ENCODE measurements around the gene WASF3.

Gene WASF3

GRCh38 chr13:26646603-26647002 is 89.1 kb downstream of the WASF3 start:
- TF ChIP-seq EGR1 (IDR thresholded peaks at IDR 0.05) (no peak), REST (IDR thresholded peaks at IDR 0.05; ENCODE audit: low read depth) (no peak), MAX (IDR thresholded peaks at IDR 0.05) (no peak), USF1 (IDR thresholded peaks at IDR 0.05) (no peak), TEAD4 (IDR thresholded peaks at IDR 0.05) (no peak), TAF1 (IDR thresholded peaks at IDR 0.05; ENCODE audit: low read depth) (no peak), EP300 (IDR thresholded peaks at IDR 0.05; ENCODE audit: borderline replicate concordance) (no peak), TCF12 (IDR thresholded peaks at IDR 0.05; ENCODE audit: low read depth) (no peak), CEBPB (IDR thresholded peaks at IDR 0.05) (no peak)

GRCh38 chr13:26651234-26651633 is 93.8 kb downstream of the WASF3 start:
- TF ChIP-seq TAF1 (IDR thresholded peaks at IDR 0.05; ENCODE audit: low read depth) = no peak
- TF ChIP-seq MAX (IDR thresholded peaks at IDR 0.05) = no peak
- no peak for TF ChIP-seq ZBTB7A (IDR thresholded peaks at IDR 0.05; ENCODE audit: low read depth)
- TF ChIP-seq REST (IDR thresholded peaks at IDR 0.05; ENCODE audit: low read depth) = no peak
- TF ChIP-seq RAD21 (IDR thresholded peaks at IDR 0.05; ENCODE audit: low read depth) = no peak
- TF ChIP-seq TCF12 (IDR thresholded peaks at IDR 0.05; ENCODE audit: low read depth) = no peak
- no peak for TF ChIP-seq FOXM1 (IDR thresholded peaks at IDR 0.05; ENCODE audit: borderline replicate concordance, low read depth)
- no peak for TF ChIP-seq EP300 (IDR thresholded peaks at IDR 0.05; ENCODE audit: borderline replicate concordance)
- no peak for TF ChIP-seq YY1 (IDR thresholded peaks at IDR 0.05; ENCODE audit: low read depth)
- no peak for TF ChIP-seq TEAD4 (IDR thresholded peaks at IDR 0.05)
- TF ChIP-seq EGR1 (IDR thresholded peaks at IDR 0.05) = no peak
- TF ChIP-seq NFIC (IDR thresholded peaks at IDR 0.05) = no peak
- no peak for TF ChIP-seq CEBPB (IDR thresholded peaks at IDR 0.05)
- TF ChIP-seq CREB1 (IDR thresholded peaks at IDR 0.05; ENCODE audit: low read depth) = no peak
- TF ChIP-seq USF1 (IDR thresholded peaks at IDR 0.05) = no peak

- no peak for TF ChIP-seq EGR1 (IDR thresholded peaks at IDR 0.05)
- TF ChIP-seq NFIC (IDR thresholded peaks at IDR 0.05) = no peak
- no peak for TF ChIP-seq ZBTB7A (IDR thresholded peaks at IDR 0.05; ENCODE audit: low read depth)
- TF ChIP-seq EP300 (IDR thresholded peaks at IDR 0.05; ENCODE audit: borderline replicate concordance) = no peak
- no peak for TF ChIP-seq CEBPB (IDR thresholded peaks at IDR 0.05)
- no peak for TF ChIP-seq FOXM1 (IDR thresholded peaks at IDR 0.05; ENCODE audit: borderline replicate concordance, low read depth)
- no peak for TF ChIP-seq TAF1 (IDR thresholded peaks at IDR 0.05; ENCODE audit: low read depth)
- no peak for TF ChIP-seq MAX (IDR thresholded peaks at IDR 0.05)
- no peak for TF ChIP-seq CREB1 (IDR thresholded peaks at IDR 0.05; ENCODE audit: low read depth)
- no peak for TF ChIP-seq TEAD4 (IDR thresholded peaks at IDR 0.05)
- no peak for TF ChIP-seq REST (IDR thresholded peaks at IDR 0.05; ENCODE audit: low read depth)
- TF ChIP-seq TCF12 (IDR thresholded peaks at IDR 0.05; ENCODE audit: low read depth) = no peak
- no peak for TF ChIP-seq RAD21 (IDR thresholded peaks at IDR 0.05; ENCODE audit: low read depth)
- TF ChIP-seq USF1 (IDR thresholded peaks at IDR 0.05) = no peak
These were observed 95.8 kb downstream of the WASF3 start for GRCh38 chr13:26653310-26653709.

- TF ChIP-seq CEBPB (IDR thresholded peaks at IDR 0.05) (no peak), USF1 (IDR thresholded peaks at IDR 0.05) (no peak), TEAD4 (IDR thresholded peaks at IDR 0.05) (no peak), ZBTB7A (IDR thresholded peaks at IDR 0.05; ENCODE audit: low read depth) (no peak), EP300 (IDR thresholded peaks at IDR 0.05; ENCODE audit: borderline replicate concordance) (no peak), REST (IDR thresholded peaks at IDR 0.05; ENCODE audit: low read depth) (no peak), TCF12 (IDR thresholded peaks at IDR 0.05; ENCODE audit: low read depth) (no peak), EGR1 (IDR thresholded peaks at IDR 0.05) (no peak)
These were observed 96.4 kb downstream of the WASF3 start for GRCh38 chr13:26653842-26654241.

Measured in Ishikawa (cell line).